Stimulated activated CD4-positive, alpha-beta T cell treated with anti-CD3 and anti-CD28 coated beads, Interleukin-12 subunit alpha, Interleukin-12 subunit beta, amount 100 ng/mL, for 4 hours (primary cell): ENCODE results near the gene PGA3.
"Not testable (repeated sequence)": the region's sequence is repeated elsewhere in the genome, so short reads cannot be mapped to it uniquely, and the experiment has no call there.

Experiments
- DNase-seq: peaks from one replicate; pipeline ENCODE4 v3.0.0-alpha.2; 2020

Gene PGA3

GRCh38 chr11:61202950-61203746 is at the start of gene PGA3:
Gene PGA3, plus strand, starts transcription at chr11:61203515. Its CDS starts 50 bp downstream, at chr11:61203565.
- DNase-seq: not testable (repeated sequence)

- no peak for DNase-seq
Measured at GRCh38 chr11:61153593-61154095, 49.7 kb upstream of the PGA3 start.

GRCh38 chr11:61154528-61154927 is 48.8 kb upstream of the PGA3 start:
- DNase-seq: no peak

- no peak for DNase-seq
Measured at GRCh38 chr11:61155312-61155711, 48.0 kb upstream of the PGA3 start.

GRCh38 chr11:61155741-61156140 is 47.6 kb upstream of the PGA3 start:
- DNase-seq: no peak

- DNase-seq: no peak
Measured at GRCh38 chr11:61157743-61158142, 45.6 kb upstream of the PGA3 start.

- DNase-seq: no peak
Measured at GRCh38 chr11:61158691-61159381, 44.5 kb upstream of the PGA3 start.

- no peak for DNase-seq
Measured at GRCh38 chr11:61160487-61161189, 42.7 kb upstream of the PGA3 start.

GRCh38 chr11:61161190-61162091 is 41.9 kb upstream of the PGA3 start, which contains the start of gene VPS37C:
Gene VPS37C, minus strand, starts transcription at chr11:61161426. Its CDS starts 22,597 bp downstream, at chr11:61138829.
- peak; percentile 93 for DNase-seq

- DNase-seq: no peak
Measured at GRCh38 chr11:61162092-61162941, 41.0 kb upstream of the PGA3 start.

GRCh38 chr11:61163021-61163420 is 40.3 kb upstream of the PGA3 start:
- DNase-seq: no peak

GRCh38 chr11:61163714-61164605 is 39.4 kb upstream of the PGA3 start:
- no peak for DNase-seq

- DNase-seq: no peak
Measured at GRCh38 chr11:61164606-61165424, 38.5 kb upstream of the PGA3 start.

GRCh38 chr11:61165785-61166184 is 37.5 kb upstream of the PGA3 start:
- not testable (repeated sequence) for DNase-seq

GRCh38 chr11:61166331-61166730 is 37.0 kb upstream of the PGA3 start:
- not testable (repeated sequence) for DNase-seq

GRCh38 chr11:61168042-61168688 is 35.1 kb upstream of the PGA3 start:
- no peak for DNase-seq

GRCh38 chr11:61168800-61169199 is 34.5 kb upstream of the PGA3 start:
- DNase-seq: no peak

GRCh38 chr11:61170566-61170965 is 32.7 kb upstream of the PGA3 start:
- no peak for DNase-seq

GRCh38 chr11:61171907-61172306 is 31.4 kb upstream of the PGA3 start:
- DNase-seq: no peak
